Body of pancreas (tissue), 4 donors: ENCODE data around the gene SMIM5.

Source experiments
- POLR2A ChIP-seq, 3 donors: fragments of 450-650 bp; IDR thresholded peaks; one replicate each; pipeline ENCODE4 v1.6.1; 2016; ENCODE audit warnings: antibody characterized with exemption in 3 of 3, mild to moderate bottlenecking in 2 of 3
- TF ChIP-seq, protein P1 (sequence below), 7 experiments: fragments of 450-650 bp in 4 of 7; fragments of 200-600 bp in 3 of 7; sonication (generic) in 3 of 7; IDR thresholded peaks; one replicate each; pipeline ENCODE4 v1.5.1; 2016 to 2019; ENCODE audit warnings: antibody characterized with exemption in 7 of 7

DNA sequence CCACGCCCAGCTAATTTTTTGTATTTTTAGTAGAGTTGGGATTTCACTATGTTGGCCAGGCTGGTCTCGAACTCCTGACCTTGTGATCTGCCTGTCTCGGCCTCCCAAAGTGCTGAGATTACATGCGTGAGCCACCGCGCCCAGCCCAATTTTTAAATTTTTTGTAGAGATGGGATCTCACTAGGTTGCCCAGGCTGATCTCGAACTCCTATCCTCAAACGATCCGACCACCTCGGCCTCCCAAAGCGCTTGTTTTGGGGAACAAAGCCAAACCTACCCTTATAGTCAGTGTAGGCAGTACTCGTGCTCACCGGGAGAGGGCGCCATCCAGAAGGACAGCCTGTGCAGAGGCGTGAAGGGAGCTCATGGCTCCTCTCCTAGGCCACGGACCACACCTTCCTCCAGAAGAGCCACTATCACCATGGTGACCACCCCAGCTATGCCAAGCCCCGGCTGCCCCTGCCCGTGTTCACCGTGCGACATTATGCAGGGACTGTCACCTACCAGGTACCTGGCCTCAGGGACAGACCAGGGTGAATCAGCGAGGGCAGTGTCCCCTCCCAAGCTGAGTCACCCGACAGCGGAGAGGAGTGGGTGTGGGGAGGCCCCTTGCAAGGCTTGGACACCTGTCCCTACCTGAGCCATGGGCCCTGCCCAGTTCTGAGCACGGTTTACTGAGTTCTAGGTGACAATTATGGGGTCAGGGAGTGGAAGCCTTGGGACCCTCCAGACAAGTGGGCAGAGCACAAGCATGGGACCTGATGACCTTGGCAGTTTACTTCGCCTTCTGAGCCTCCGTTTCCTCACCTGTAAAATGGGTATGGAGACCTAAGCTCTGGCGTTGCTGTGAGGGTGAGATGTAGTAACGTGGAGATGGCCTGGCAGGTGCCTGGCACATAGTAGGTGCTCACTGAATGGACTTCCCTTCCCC is 31.9 kb upstream of the SMIM5 start:
- TF ChIP-seq, protein P1, sequence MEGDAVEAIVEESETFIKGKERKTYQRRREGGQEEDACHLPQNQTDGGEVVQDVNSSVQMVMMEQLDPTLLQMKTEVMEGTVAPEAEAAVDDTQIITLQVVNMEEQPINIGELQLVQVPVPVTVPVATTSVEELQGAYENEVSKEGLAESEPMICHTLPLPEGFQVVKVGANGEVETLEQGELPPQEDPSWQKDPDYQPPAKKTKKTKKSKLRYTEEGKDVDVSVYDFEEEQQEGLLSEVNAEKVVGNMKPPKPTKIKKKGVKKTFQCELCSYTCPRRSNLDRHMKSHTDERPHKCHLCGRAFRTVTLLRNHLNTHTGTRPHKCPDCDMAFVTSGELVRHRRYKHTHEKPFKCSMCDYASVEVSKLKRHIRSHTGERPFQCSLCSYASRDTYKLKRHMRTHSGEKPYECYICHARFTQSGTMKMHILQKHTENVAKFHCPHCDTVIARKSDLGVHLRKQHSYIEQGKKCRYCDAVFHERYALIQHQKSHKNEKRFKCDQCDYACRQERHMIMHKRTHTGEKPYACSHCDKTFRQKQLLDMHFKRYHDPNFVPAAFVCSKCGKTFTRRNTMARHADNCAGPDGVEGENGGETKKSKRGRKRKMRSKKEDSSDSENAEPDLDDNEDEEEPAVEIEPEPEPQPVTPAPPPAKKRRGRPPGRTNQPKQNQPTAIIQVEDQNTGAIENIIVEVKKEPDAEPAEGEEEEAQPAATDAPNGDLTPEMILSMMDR (IDR thresholded peaks at IDR 0.05) = peak; percentile 38 to 77 (median 67)
- TF ChIP-seq POLR2A (IDR thresholded peaks at IDR 0.05) = no peak
